Left ventricle myocardium inferior (tissue), 1 donor: ENCODE results near the gene SSBP3. TPM values are rescaled to one million over a fixed set of nuclear protein-coding genes. Genes with fewer than 3 reads are reported as not detected.
A peak's percentile ranks its signal among the peaks of the same experiment; 100 is the strongest.

Experiments used
- DNase-seq: peaks from one replicate; pipeline ENCODE4 v3.0.0-alpha.2; 2020
- H3K27ac ChIP-seq: fragments of 200-600 bp; replicated peaks from 2 replicates; pipeline ENCODE4 v1.8.0; 2021
- H3K27me3 ChIP-seq: fragments of 200-600 bp; 2 replicates; pipeline ENCODE4 v1.8.0; 2021; ENCODE audit warnings: low read depth
- H3K36me3 ChIP-seq: fragments of 200-600 bp; 2 replicates; pipeline ENCODE4 v1.8.0; 2021
- H3K4me1 ChIP-seq: fragments of 200-600 bp; 2 replicates; pipeline ENCODE4 v1.8.0; 2021
- H3K4me3 ChIP-seq: fragments of 200-600 bp; 2 replicates; pipeline ENCODE4 v1.8.0; 2021; ENCODE audit warnings: mild to moderate bottlenecking, moderate library complexity
- H3K9me3 ChIP-seq: fragments of 200-600 bp; replicated peaks from 2 replicates; pipeline ENCODE4 v1.8.0; 2021
- CTCF ChIP-seq: fragments of 200-600 bp; IDR thresholded peaks from 2 replicates; pipeline ENCODE4 v1.8.0; 2021; ENCODE audit warnings: antibody characterized with exemption, mild to moderate bottlenecking, borderline replicate concordance
- intact Hi-C: fragments of 100-400 bp; cut with micrococcal nuclease; formaldehyde crosslinking; loops from one replicate; pipeline ENCODE4 v1.11.0; 2022
- total RNA-seq: library from RNA; stranded (reverse); fragmentation: NEBNext Ultra II Directional; extraction: Animal tissue kit (Norgen Biotek cat#: 25700); gene quantifications from one replicate; pipeline ENCODE4 v1.2.1, GENCODE V29; 2021
- donor health status: DM: no; HTN: yes; CAD: no; lungs with severe emphysema.

The SSBP3 gene
- total RNA-seq, 1 donor from 2014 or later = 57.7 TPM

GRCh38 chr1:54221867-54222484 lies 184.2 kb downstream of the SSBP3 start:
- Histone ChIP-seq H3K4me3 (no peak overlapping the region), H3K27ac (no peak overlapping the region), H3K9me3 (no peaks in the 10 kb centered on the region), H3K4me1 (peaks cover 34% of the 10 kb centered on the region), H3K27me3 (no peaks in the 10 kb centered on the region), H3K36me3 (peaks cover 29% of the 10 kb centered on the region)
- DNase-seq = no peak
- intact Hi-C loops = no loop called here
- no peak for TF ChIP-seq CTCF

GRCh38 chr1:54221113-54221834 lies 184.9 kb downstream of the SSBP3 start:
- Histone ChIP-seq H3K9me3 (no peaks in the 10 kb centered on the region), H3K27ac (peak overlapping the region; percentile 70), H3K36me3 (peaks cover 36% of the 10 kb centered on the region), H3K4me3 (no peak overlapping the region), H3K4me1 (peaks cover 34% of the 10 kb centered on the region), H3K27me3 (no peaks in the 10 kb centered on the region)
- no peak for TF ChIP-seq CTCF
- DNase-seq = no peak
- intact Hi-C loops = no loop called here

- peak; percentile 65 for DNase-seq
- intact Hi-C loops = no loop called here
- peaks cover 37% of the 10 kb centered on the region for H3K36me3 ChIP-seq
These were observed 186.0 kb downstream of the SSBP3 start for GRCh38 chr1:54220004-54220811.

GRCh38 chr1:54219688-54220003 lies 186.5 kb downstream of the SSBP3 start:
- Histone ChIP-seq H3K36me3 (peaks cover 38% of the 10 kb centered on the region), H3K4me3 (peak overlapping the region; percentile 39), H3K4me1 (peaks cover 34% of the 10 kb centered on the region), H3K27me3 (no peaks in the 10 kb centered on the region), H3K9me3 (no peaks in the 10 kb centered on the region), H3K27ac (peak overlapping the region; percentile 70)
- TF ChIP-seq CTCF = no peak
- intact Hi-C loops = no loop called here
- DNase-seq = no peak

More at GRCh38 chr1:54220004-54220811, 186.0 kb downstream of the SSBP3 start:
- no peaks in the 10 kb centered on the region for H3K27me3 ChIP-seq
- H3K4me3 ChIP-seq = peak overlapping the region; percentile 39
- H3K27ac ChIP-seq = peak overlapping the region; percentile 70
- H3K9me3 ChIP-seq = no peaks in the 10 kb centered on the region
- H3K4me1 ChIP-seq = peaks cover 34% of the 10 kb centered on the region
- TF ChIP-seq CTCF = no peak

- no peak for DNase-seq
- intact Hi-C loops = no loop called here
These were observed 187.1 kb downstream of the SSBP3 start for GRCh38 chr1:54218883-54219687.

More at GRCh38 chr1:54218883-54219687, 187.1 kb downstream of the SSBP3 start:
- peaks cover 44% of the 10 kb centered on the region for H3K36me3 ChIP-seq
- no peak overlapping the region for H3K4me3 ChIP-seq
- H3K9me3 ChIP-seq = no peaks in the 10 kb centered on the region
- no peaks in the 10 kb centered on the region for H3K27me3 ChIP-seq
- TF ChIP-seq CTCF = no peak
- peaks cover 34% of the 10 kb centered on the region for H3K4me1 ChIP-seq
- peak overlapping the region; percentile 70 for H3K27ac ChIP-seq
